Measurements from ENCODE around the gene APEH. TPM values are rescaled to one million over a fixed set of nuclear protein-coding genes. Genes with fewer than 3 reads are reported as not detected.
A peak's percentile ranks its signal among the peaks of the same experiment; 100 is the strongest.

The APEH gene
- total and polyA plus RNA-seq, 10 of the 15 experiments (the other 5 are each of a cell fraction or from before 2014, with no cell fraction given) = 74.4 to 214 (median 131) TPM

DNA sequence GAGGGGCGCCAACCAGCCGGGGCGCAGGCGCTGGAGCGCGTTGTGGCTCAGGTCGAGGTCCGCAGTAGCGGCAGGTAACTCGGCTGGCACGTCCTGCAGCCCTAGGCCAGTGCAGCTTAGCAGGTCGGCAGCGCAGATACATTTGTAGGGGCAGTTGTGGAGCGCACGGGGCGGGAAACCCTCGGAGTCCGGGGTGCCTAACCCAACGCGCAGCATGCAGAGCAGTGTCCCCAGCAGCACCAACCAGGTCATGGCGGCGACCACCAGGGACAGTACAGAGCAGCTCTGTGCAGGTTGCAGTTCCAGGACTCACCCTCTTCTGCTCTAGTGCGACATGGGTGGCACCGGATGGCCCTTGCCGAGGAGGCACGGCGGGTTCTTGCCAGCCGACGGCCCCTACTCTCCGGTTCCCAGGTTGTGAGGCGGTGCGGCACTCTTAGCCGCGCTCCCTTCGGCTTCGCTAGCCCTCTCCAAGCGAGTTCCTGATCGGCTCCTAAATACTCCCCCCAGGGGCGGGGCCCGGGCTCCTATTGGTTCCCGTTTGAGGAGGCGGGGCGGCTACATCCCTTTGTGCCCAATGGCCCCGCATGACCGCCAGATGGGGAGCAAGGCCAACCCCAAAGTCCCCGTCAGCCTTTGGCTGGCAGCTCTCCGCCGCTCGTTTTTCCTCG, 45.2 kb downstream of the APEH start, which contains the start of gene AMIGO3 (continued):
- TF ChIP-seq, protein P1, sequence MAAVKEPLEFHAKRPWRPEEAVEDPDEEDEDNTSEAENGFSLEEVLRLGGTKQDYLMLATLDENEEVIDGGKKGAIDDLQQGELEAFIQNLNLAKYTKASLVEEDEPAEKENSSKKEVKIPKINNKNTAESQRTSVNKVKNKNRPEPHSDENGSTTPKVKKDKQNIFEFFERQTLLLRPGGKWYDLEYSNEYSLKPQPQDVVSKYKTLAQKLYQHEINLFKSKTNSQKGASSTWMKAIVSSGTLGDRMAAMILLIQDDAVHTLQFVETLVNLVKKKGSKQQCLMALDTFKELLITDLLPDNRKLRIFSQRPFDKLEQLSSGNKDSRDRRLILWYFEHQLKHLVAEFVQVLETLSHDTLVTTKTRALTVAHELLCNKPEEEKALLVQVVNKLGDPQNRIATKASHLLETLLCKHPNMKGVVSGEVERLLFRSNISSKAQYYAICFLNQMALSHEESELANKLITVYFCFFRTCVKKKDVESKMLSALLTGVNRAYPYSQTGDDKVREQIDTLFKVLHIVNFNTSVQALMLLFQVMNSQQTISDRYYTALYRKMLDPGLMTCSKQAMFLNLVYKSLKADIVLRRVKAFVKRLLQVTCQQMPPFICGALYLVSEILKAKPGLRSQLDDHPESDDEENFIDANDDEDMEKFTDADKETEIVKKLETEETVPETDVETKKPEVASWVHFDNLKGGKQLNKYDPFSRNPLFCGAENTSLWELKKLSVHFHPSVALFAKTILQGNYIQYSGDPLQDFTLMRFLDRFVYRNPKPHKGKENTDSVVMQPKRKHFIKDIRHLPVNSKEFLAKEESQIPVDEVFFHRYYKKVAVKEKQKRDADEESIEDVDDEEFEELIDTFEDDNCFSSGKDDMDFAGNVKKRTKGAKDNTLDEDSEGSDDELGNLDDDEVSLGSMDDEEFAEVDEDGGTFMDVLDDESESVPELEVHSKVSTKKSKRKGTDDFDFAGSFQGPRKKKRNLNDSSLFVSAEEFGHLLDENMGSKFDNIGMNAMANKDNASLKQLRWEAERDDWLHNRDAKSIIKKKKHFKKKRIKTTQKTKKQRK (IDR thresholded peaks at IDR 0.05; ENCODE audit: low read depth, low read length) = no peak
- TF ChIP-seq DPF2 (IDR thresholded peaks at IDR 0.05) = no peak
- TF ChIP-seq, protein P2, sequence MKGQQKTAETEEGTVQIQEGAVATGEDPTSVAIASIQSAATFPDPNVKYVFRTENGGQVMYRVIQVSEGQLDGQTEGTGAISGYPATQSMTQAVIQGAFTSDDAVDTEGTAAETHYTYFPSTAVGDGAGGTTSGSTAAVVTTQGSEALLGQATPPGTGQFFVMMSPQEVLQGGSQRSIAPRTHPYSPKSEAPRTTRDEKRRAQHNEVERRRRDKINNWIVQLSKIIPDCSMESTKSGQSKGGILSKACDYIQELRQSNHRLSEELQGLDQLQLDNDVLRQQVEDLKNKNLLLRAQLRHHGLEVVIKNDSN (IDR thresholded peaks at IDR 0.05; ENCODE audit: borderline replicate concordance, extremely low read length, insufficient read depth, low read depth, low read length) = no peak
- no peak; the same call in 1 of the 2 replicates for TF ChIP-seq TARDBP (IDR thresholded peaks at IDR 0.05; ENCODE audit: borderline replicate concordance)
- no peak for TF ChIP-seq MEF2B (IDR thresholded peaks at IDR 0.05; ENCODE audit: partially characterized antibody, poor library complexity, severe bottlenecking)
- no peak for TF ChIP-seq SREBF2 (IDR thresholded peaks at IDR 0.05; ENCODE audit: low read length)
- peak; percentile 75 for TF ChIP-seq POLR2A (IDR thresholded peaks at IDR 0.05; ENCODE audit: low read depth, low read length)
- no peak for TF ChIP-seq EZH2 (IDR thresholded peaks at IDR 0.05; ENCODE audit: borderline replicate concordance, control insufficient read depth, low read depth, low read length)
- TF ChIP-seq RAD21 (IDR thresholded peaks at IDR 0.05; ENCODE audit: insufficient read depth, low read depth, low read length) = no peak
- no peak for TF ChIP-seq ETV6 (conservative IDR thresholded peaks at IDR 0.05 in 1 of 2, IDR thresholded peaks at IDR 0.05 in 1 of 2; ENCODE audit: borderline replicate concordance in 1 of 2, low read depth in 1 of 2)
- TF ChIP-seq POLR2AphosphoS2 (IDR thresholded peaks at IDR 0.05; ENCODE audit: low read depth, low read length) = peak; percentile 93; the same call in 1 of the 2 replicates
- TF ChIP-seq PAX8 (IDR thresholded peaks at IDR 0.05) = no peak
- no peak for TF ChIP-seq RCOR1 (conservative IDR thresholded peaks at IDR 0.05; ENCODE audit: low read depth, low read length)
- TF ChIP-seq, protein P3, sequence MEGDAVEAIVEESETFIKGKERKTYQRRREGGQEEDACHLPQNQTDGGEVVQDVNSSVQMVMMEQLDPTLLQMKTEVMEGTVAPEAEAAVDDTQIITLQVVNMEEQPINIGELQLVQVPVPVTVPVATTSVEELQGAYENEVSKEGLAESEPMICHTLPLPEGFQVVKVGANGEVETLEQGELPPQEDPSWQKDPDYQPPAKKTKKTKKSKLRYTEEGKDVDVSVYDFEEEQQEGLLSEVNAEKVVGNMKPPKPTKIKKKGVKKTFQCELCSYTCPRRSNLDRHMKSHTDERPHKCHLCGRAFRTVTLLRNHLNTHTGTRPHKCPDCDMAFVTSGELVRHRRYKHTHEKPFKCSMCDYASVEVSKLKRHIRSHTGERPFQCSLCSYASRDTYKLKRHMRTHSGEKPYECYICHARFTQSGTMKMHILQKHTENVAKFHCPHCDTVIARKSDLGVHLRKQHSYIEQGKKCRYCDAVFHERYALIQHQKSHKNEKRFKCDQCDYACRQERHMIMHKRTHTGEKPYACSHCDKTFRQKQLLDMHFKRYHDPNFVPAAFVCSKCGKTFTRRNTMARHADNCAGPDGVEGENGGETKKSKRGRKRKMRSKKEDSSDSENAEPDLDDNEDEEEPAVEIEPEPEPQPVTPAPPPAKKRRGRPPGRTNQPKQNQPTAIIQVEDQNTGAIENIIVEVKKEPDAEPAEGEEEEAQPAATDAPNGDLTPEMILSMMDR (IDR thresholded peaks at IDR 0.05 in 2 of 3, conservative IDR thresholded peaks at IDR 0.05 in 1 of 3; ENCODE audit: control insufficient read depth in 2 of 3, extremely low read depth in 1 of 3, insufficient read depth in 1 of 3, low read depth in 3 of 3, low read length in 3 of 3) = peak; percentile 42 to 84 (median 63); a peak in 5 of 6 replicates
- TF ChIP-seq TCF3 (IDR thresholded peaks at IDR 0.05; ENCODE audit: borderline replicate concordance, insufficient read depth, low read depth, low read length) = peak; percentile 42; the same call in 1 of the 2 replicates
- TF ChIP-seq SREBF1 (IDR thresholded peaks at IDR 0.05; ENCODE audit: low read length) = no peak
- TF ChIP-seq, protein P4, sequence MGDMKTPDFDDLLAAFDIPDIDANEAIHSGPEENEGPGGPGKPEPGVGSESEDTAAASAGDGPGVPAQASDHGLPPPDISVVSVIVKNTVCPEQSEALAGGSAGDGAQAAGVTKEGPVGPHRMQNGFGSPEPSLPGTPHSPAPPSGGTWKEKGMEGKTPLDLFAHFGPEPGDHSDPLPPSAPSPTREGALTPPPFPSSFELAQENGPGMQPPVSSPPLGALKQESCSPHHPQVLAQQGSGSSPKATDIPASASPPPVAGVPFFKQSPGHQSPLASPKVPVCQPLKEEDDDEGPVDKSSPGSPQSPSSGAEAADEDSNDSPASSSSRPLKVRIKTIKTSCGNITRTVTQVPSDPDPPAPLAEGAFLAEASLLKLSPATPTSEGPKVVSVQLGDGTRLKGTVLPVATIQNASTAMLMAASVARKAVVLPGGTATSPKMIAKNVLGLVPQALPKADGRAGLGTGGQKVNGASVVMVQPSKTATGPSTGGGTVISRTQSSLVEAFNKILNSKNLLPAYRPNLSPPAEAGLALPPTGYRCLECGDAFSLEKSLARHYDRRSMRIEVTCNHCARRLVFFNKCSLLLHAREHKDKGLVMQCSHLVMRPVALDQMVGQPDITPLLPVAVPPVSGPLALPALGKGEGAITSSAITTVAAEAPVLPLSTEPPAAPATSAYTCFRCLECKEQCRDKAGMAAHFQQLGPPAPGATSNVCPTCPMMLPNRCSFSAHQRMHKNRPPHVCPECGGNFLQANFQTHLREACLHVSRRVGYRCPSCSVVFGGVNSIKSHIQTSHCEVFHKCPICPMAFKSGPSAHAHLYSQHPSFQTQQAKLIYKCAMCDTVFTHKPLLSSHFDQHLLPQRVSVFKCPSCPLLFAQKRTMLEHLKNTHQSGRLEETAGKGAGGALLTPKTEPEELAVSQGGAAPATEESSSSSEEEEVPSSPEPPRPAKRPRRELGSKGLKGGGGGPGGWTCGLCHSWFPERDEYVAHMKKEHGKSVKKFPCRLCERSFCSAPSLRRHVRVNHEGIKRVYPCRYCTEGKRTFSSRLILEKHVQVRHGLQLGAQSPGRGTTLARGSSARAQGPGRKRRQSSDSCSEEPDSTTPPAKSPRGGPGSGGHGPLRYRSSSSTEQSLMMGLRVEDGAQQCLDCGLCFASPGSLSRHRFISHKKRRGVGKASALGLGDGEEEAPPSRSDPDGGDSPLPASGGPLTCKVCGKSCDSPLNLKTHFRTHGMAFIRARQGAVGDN (IDR thresholded peaks at IDR 0.05) = peak; percentile 63; the same call in 1 of the 2 replicates
- TF ChIP-seq, protein P5, sequence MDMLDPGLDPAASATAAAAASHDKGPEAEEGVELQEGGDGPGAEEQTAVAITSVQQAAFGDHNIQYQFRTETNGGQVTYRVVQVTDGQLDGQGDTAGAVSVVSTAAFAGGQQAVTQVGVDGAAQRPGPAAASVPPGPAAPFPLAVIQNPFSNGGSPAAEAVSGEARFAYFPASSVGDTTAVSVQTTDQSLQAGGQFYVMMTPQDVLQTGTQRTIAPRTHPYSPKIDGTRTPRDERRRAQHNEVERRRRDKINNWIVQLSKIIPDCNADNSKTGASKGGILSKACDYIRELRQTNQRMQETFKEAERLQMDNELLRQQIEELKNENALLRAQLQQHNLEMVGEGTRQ (IDR thresholded peaks at IDR 0.05; ENCODE audit: borderline replicate concordance, low read depth, low read length) = no peak

Data from GM12878 (cell line).